ENCODE data around the gene NF1. TPM values are rescaled to one million over a fixed set of nuclear protein-coding genes. Genes with fewer than 3 reads are reported as not detected.
A peak's percentile ranks its signal among the peaks of the same experiment; 100 is the strongest.

NF1 gene
- polyA plus RNA-seq, 3 donors: 1.2 to 7.4 (median 2.1) TPM

GRCh38 chr17:31062346-31062745 is 32.4 kb upstream of the NF1 start:
- H3K27me3 ChIP-seq (ENCODE audit: control insufficient read depth in 2 of 2, insufficient read depth in 2 of 2, low read length in 2 of 2): no peaks in the 10 kb centered on the region
- no peak overlapping the region for H3K4me3 ChIP-seq (replicated peaks in 1 of 3; ENCODE audit: low read depth in 2 of 3, low read length in 3 of 3)
- no peak overlapping the region for H3K9ac ChIP-seq (ENCODE audit: insufficient read depth, low read length, poor library complexity, severe bottlenecking)
- Mint-ChIP-seq H3K27me3 (ENCODE audit: low read depth in 3 of 3) (no peaks in the 10 kb centered on the region), H3K27ac (peak overlapping the region in 6 of 7 donors; percentile 7 to 57 (median 36)), H3K9me3 (no peaks in the 10 kb centered on the region), H3K4me3 (no peak overlapping the region), H3K4me1 (peaks cover 44% of the 10 kb centered on the region), H3K36me3 (no peaks in the 10 kb centered on the region)
- no peaks in the 10 kb centered on the region for H3K9me3 ChIP-seq (replicated peaks in 1 of 2; ENCODE audit: control insufficient read depth in 1 of 2, insufficient read depth in 1 of 2, low read length in 2 of 2)
- H3K27ac ChIP-seq (ENCODE audit: low read depth in 1 of 2, low read length in 2 of 2): no peak overlapping the region
- TF ChIP-seq CTCF (IDR thresholded peaks at IDR 0.05): no peak
- 100% methylated on average over 2 of the region's 3 CpGs for WGBS (ENCODE audit: insufficient coverage)
- no peaks in the 10 kb centered on the region for H3K36me3 ChIP-seq (replicated peaks in 1 of 2; ENCODE audit: control insufficient read depth in 1 of 2, insufficient read depth in 2 of 2, low read length in 2 of 2)
- peaks cover 37 to 42% of the 10 kb centered on the region in 2 donors for H3K4me1 ChIP-seq (ENCODE audit: control insufficient read depth in 1 of 2, insufficient read depth in 2 of 2, low read length in 2 of 2)
- H3K79me2 ChIP-seq (ENCODE audit: insufficient read depth, low read length): no peaks in the 10 kb centered on the region
- no peak overlapping the region for H2AFZ ChIP-seq (ENCODE audit: insufficient read depth, low read depth, low read length, poor library complexity, severe bottlenecking)
- H4K20me1 ChIP-seq (ENCODE audit: insufficient read depth, low read length): no peaks in the 10 kb centered on the region
- H3K4me2 ChIP-seq (replicated peaks; ENCODE audit: extremely low read depth, low read length, poor library complexity, severe bottlenecking): no peak overlapping the region
- intact Hi-C loops (cut with micrococcal nuclease): loop anchor here in 1 of 2 donors (10.0 kb wide), 1 partner anchor 48 kb away; no protein-coding TSS in a partner anchor
- DNase-seq: peak in 1 of 3 donors; percentile 73

GRCh38 chr17:31064707-31065106 is 30.1 kb upstream of the NF1 start:
- Mint-ChIP-seq H3K27ac (peak overlapping the region in 1 of 7 donors; percentile 33), H3K36me3 (no peaks in the 10 kb centered on the region), H3K9me3 (no peaks in the 10 kb centered on the region), H3K4me1 (peaks cover 42% of the 10 kb centered on the region), H3K4me3 (no peak overlapping the region), H3K27me3 (ENCODE audit: low read depth in 3 of 3) (no peaks in the 10 kb centered on the region)
- H3K27ac ChIP-seq (ENCODE audit: low read depth in 1 of 2, low read length in 2 of 2): no peak overlapping the region
- H3K4me3 ChIP-seq (replicated peaks in 1 of 3; ENCODE audit: low read depth in 2 of 3, low read length in 3 of 3): no peak overlapping the region
- H3K79me2 ChIP-seq (ENCODE audit: insufficient read depth, low read length): no peaks in the 10 kb centered on the region
- H4K20me1 ChIP-seq (ENCODE audit: insufficient read depth, low read length): no peaks in the 10 kb centered on the region
- WGBS (ENCODE audit: insufficient coverage): 88% methylated on average over 1 of the region's 2 CpGs
- no peak for DNase-seq
- H3K9ac ChIP-seq (ENCODE audit: insufficient read depth, low read length, poor library complexity, severe bottlenecking): no peak overlapping the region
- TF ChIP-seq CTCF (IDR thresholded peaks at IDR 0.05): no peak
- H3K4me2 ChIP-seq (replicated peaks; ENCODE audit: extremely low read depth, low read length, poor library complexity, severe bottlenecking): no peak overlapping the region
- no peaks in the 10 kb centered on the region for H3K27me3 ChIP-seq (ENCODE audit: control insufficient read depth in 2 of 2, insufficient read depth in 2 of 2, low read length in 2 of 2)
- no peak overlapping the region for H2AFZ ChIP-seq (ENCODE audit: insufficient read depth, low read depth, low read length, poor library complexity, severe bottlenecking)
- peaks cover 38 to 41% of the 10 kb centered on the region in 2 donors for H3K4me1 ChIP-seq (ENCODE audit: control insufficient read depth in 1 of 2, insufficient read depth in 2 of 2, low read length in 2 of 2)
- intact Hi-C loops (cut with micrococcal nuclease): loop anchor here in 1 of 2 donors (10.0 kb wide), 1 partner anchor 50 kb away; no protein-coding TSS in a partner anchor
- H3K9me3 ChIP-seq (replicated peaks in 1 of 2; ENCODE audit: control insufficient read depth in 1 of 2, insufficient read depth in 1 of 2, low read length in 2 of 2): no peaks in the 10 kb centered on the region
- no peaks in the 10 kb centered on the region for H3K36me3 ChIP-seq (replicated peaks in 1 of 2; ENCODE audit: control insufficient read depth in 1 of 2, insufficient read depth in 2 of 2, low read length in 2 of 2)
